Measurements from ENCODE around the gene CNBD2.
"Not testable (repeated sequence)": the region's sequence is repeated elsewhere in the genome, so short reads cannot be mapped to it uniquely, and the experiment has no call there.

CNBD2 gene

GRCh38 chr20:36052117-36052513 is 83.7 kb downstream of the CNBD2 start:
- Histone ChIP-seq H3K4me1 (ENCODE audit: control insufficient read depth, insufficient read depth, low read length) (no peaks in the 10 kb centered on the region), H3K27ac (ENCODE audit: extremely low read depth, low read depth, low read length) (no peak overlapping the region), H3K4me3 (ENCODE audit: low read depth, low read length) (no peak overlapping the region), H3K36me3 (ENCODE audit: control insufficient read depth in 2 of 2, insufficient read depth in 1 of 2, low read length in 2 of 2) (peaks cover 0 to 14% of the 10 kb centered on the region in 2 experiments; a peak in 1 of 3 replicates), H3K9me3 (ENCODE audit: control insufficient read depth, insufficient read depth, low read depth, low read length) (no peaks in the 10 kb centered on the region)
- ChIA-PET CTCF (interaction anchor here (2.7 kb wide), 1 partner anchor 57 kb away, joined by 10 read pairs; no protein-coding TSS in a partner anchor), POLR2A (interaction anchor here (0.9 kb wide), 1 partner anchor 59 kb away, joined by 3 read pairs; no protein-coding TSS in a partner anchor)
- TF ChIP-seq ZSCAN23 (tag by site-specific recombination; IDR thresholded peaks at IDR 0.05) (no peak), FEZF1 (tag by site-specific recombination; IDR thresholded peaks at IDR 0.05) (no peak), ZFP3 (tag by site-specific recombination; IDR thresholded peaks at IDR 0.05; ENCODE audit: low read depth) (no peak), SCRT1 (tag by site-specific recombination; IDR thresholded peaks at IDR 0.05; ENCODE audit: borderline replicate concordance) (no peak), ZSCAN16 (tag by site-specific recombination; IDR thresholded peaks at IDR 0.05) (no peak), IKZF3 (tag by site-specific recombination; IDR thresholded peaks at IDR 0.05) (no peak), ZNF501 (tag by site-specific recombination; IDR thresholded peaks at IDR 0.05) (no peak), ZNF274 (IDR thresholded peaks at IDR 0.05; ENCODE audit: low read length) (no peak), ZNF274 (tag by site-specific recombination; IDR thresholded peaks at IDR 0.05; ENCODE audit: borderline replicate concordance) (no peak), ZNF549 (tag by site-specific recombination; IDR thresholded peaks at IDR 0.05) (no peak), ZNF544 (tag by site-specific recombination; IDR thresholded peaks at IDR 0.05) (no peak), ZNF830 (tag by site-specific recombination; IDR thresholded peaks at IDR 0.05; ENCODE audit: low read depth) (no peak), KLF9 (tag by site-specific recombination; IDR thresholded peaks at IDR 0.05; ENCODE audit: low read depth) (no peak), ZNF350 (tag by site-specific recombination; IDR thresholded peaks at IDR 0.05) (no peak), PRDM10 (tag by site-specific recombination; IDR thresholded peaks at IDR 0.05) (no peak), ZNF221 (tag by site-specific recombination; IDR thresholded peaks at IDR 0.05; ENCODE audit: borderline replicate concordance) (no peak), WT1 (tag by site-specific recombination; IDR thresholded peaks at IDR 0.05) (no peak)
- TF ChIP-seq, protein P1, sequence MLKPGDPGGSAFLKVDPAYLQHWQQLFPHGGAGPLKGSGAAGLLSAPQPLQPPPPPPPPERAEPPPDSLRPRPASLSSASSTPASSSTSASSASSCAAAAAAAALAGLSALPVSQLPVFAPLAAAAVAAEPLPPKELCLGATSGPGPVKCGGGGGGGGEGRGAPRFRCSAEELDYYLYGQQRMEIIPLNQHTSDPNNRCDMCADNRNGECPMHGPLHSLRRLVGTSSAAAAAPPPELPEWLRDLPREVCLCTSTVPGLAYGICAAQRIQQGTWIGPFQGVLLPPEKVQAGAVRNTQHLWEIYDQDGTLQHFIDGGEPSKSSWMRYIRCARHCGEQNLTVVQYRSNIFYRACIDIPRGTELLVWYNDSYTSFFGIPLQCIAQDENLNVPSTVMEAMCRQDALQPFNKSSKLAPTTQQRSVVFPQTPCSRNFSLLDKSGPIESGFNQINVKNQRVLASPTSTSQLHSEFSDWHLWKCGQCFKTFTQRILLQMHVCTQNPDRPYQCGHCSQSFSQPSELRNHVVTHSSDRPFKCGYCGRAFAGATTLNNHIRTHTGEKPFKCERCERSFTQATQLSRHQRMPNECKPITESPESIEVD (tag by site-specific recombination; IDR thresholded peaks at IDR 0.05), result no peak
- TF ChIP-seq, protein P2, sequence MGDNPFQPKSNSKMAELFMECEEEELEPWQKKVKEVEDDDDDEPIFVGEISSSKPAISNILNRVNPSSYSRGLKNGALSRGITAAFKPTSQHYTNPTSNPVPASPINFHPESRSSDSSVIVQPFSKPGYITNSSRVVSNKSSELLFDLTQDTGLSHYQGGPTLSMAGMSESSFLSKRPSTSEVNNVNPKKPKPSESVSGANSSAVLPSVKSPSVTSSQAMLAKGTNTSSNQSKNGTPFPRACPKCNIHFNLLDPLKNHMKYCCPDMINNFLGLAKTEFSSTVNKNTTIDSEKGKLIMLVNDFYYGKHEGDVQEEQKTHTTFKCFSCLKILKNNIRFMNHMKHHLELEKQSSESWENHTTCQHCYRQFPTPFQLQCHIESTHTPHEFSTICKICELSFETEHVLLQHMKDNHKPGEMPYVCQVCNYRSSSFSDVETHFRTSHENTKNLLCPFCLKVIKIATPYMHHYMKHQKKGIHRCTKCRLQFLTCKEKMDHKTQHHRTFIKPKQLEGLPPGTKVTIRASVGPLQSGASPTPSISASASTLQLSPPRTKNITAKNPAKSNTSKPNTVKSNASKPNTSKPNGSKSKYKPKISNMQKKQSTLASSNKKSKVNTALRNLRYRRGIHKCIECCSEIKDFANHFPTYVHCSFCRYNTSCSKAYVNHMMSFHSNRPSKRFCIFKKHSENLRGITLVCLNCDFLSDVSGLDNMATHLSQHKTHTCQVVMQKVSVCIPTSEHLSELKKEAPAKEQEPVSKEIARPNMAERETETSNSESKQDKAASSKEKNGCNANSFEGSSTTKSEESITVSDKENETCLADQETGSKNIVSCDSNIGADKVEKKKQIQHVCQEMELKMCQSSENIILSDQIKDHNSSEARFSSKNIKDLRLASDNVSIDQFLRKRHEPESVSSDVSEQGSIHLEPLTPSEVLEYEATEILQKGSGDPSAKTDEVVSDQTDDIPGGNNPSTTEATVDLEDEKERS (tag by site-specific recombination; IDR thresholded peaks at IDR 0.05), result no peak

- H3K9me3 ChIP-seq (ENCODE audit: control insufficient read depth, insufficient read depth, low read depth, low read length); H3K27ac ChIP-seq (ENCODE audit: extremely low read depth, low read depth, low read length); H3K4me1 ChIP-seq (ENCODE audit: control insufficient read depth, insufficient read depth, low read length); H3K36me3 ChIP-seq (ENCODE audit: control insufficient read depth in 2 of 2, insufficient read depth in 1 of 2, low read length in 2 of 2); H3K4me3 ChIP-seq (ENCODE audit: low read depth, low read length); POLR2A ChIA-PET: not testable (repeated sequence)
- CTCF ChIA-PET, result interaction anchor here (0.6 to 2.7 kb wide), 2 partner anchors 59 to 358 kb away, joined by 3 to 10 read pairs; no protein-coding TSS in a partner anchor
Observed at GRCh38 chr20:36053863-36054518, 85.6 kb downstream of the CNBD2 start.
